HepG2 (cell line): ENCODE results near the gene HSD3B7. TPM values are rescaled to one million over a fixed set of nuclear protein-coding genes. Genes with fewer than 3 reads are reported as not detected.

Source experiments
- CBX1 ChIP-seq: IDR thresholded peaks from one replicate; pipeline ENCODE4 v1.6.1; 2016; ENCODE audit warnings: antibody characterized with exemption, low read depth
- CENPT ChIP-seq: sonication (generic); formaldehyde crosslinking; IDR thresholded peaks from 2 replicates; pipeline ENCODE4 v1.8.0; 2022; ENCODE audit warnings: low read depth, mild to moderate bottlenecking, moderate library complexity, missing genetic modification reagents
- CTCF ChIP-seq: sonication (generic); formaldehyde crosslinking; IDR thresholded peaks from 2 replicates; pipeline ENCODE4 v1.5.0; 2020; ENCODE audit warnings: mild to moderate bottlenecking, missing genetic modification reagents, moderate library complexity
- ELK4 ChIP-seq: sonication (generic); formaldehyde crosslinking; IDR thresholded peaks from 2 replicates; pipeline ENCODE4 v1.9.0; 2021; ENCODE audit warnings: missing genetic modification reagents, borderline replicate concordance
- GMEB1 ChIP-seq: sonication (generic); formaldehyde crosslinking; IDR thresholded peaks from 2 replicates; pipeline ENCODE4 v1.5.1; 2020; ENCODE audit warnings: missing genetic modification reagents, mild to moderate bottlenecking, borderline replicate concordance
- HOXA5 ChIP-seq: sonication (generic); formaldehyde crosslinking; IDR thresholded peaks from 2 replicates; pipeline ENCODE4 v1.4.0; 2020; ENCODE audit warnings: missing genetic modification reagents
- IRF1 ChIP-seq: sonication (generic); formaldehyde crosslinking; IDR thresholded peaks from 2 replicates; pipeline ENCODE4 v1.4.0; 2020; ENCODE audit warnings: low read depth, mild to moderate bottlenecking, missing genetic modification reagents
- KLF6 ChIP-seq: IDR thresholded peaks from 2 replicates; pipeline ENCODE4 v1.8.0; 2016; ENCODE audit warnings: missing biosample characterization, missing genetic modification reagents
- NCOA5 ChIP-seq: sonication (generic); formaldehyde crosslinking; IDR thresholded peaks from 2 replicates; pipeline ENCODE4 v1.4.0; 2020; ENCODE audit warnings: missing genetic modification reagents
- NR2F1 ChIP-seq, 2 experiments: fragments of 450-650 bp in 1 of 2; formaldehyde crosslinking in 1 of 2; IDR thresholded peaks; 2 replicates each; pipeline versions ENCODE4 v1.5.0 to v1.6.1; 2016 to 2020; ENCODE audit warnings: mild to moderate bottlenecking in 1 of 2, missing compliant biosample characterization in 1 of 2, missing genetic modification reagents in 1 of 2, moderate library complexity in 1 of 2
- PAXIP1 ChIP-seq: sonication (generic); formaldehyde crosslinking; conservative IDR thresholded peaks from 2 replicates; pipeline ENCODE4 v1.4.0; 2020; ENCODE audit warnings: mild to moderate bottlenecking, missing genetic modification reagents, moderate library complexity
- PRPF4 ChIP-seq: fragments of 200-400 bp; formaldehyde crosslinking; IDR thresholded peaks from 2 replicates; pipeline ENCODE4 v1.6.1; 2016; ENCODE audit warnings: low read length, low read depth; ENCODE audit not compliant: poor library complexity, severe bottlenecking
- STAT5B ChIP-seq: sonication (generic); formaldehyde crosslinking; IDR thresholded peaks from 2 replicates; pipeline ENCODE4 v1.4.0; 2020; ENCODE audit warnings: missing genetic modification reagents
- TAF1 ChIP-seq: sonication (generic); formaldehyde crosslinking; IDR thresholded peaks from 2 replicates; pipeline ENCODE4 v1.4.0; 2020; ENCODE audit warnings: missing genetic modification reagents
- TOPORS ChIP-seq: sonication (generic); formaldehyde crosslinking; IDR thresholded peaks from 2 replicates; pipeline ENCODE4 v1.8.0; 2023; ENCODE audit warnings: mild to moderate bottlenecking, missing genetic modification reagents
- ZNF180 ChIP-seq: sonication (generic); formaldehyde crosslinking; IDR thresholded peaks from 2 replicates; pipeline ENCODE4 v1.4.0; 2020; ENCODE audit warnings: low read depth, missing genetic modification reagents, borderline replicate concordance
- ZNF549 ChIP-seq: sonication (generic); formaldehyde crosslinking; IDR thresholded peaks from 2 replicates; pipeline ENCODE4 v1.5.0; 2020; ENCODE audit warnings: missing genetic modification reagents
- ZNF691 ChIP-seq: sonication (generic); formaldehyde crosslinking; IDR thresholded peaks from 2 replicates; pipeline ENCODE4 v1.4.0; 2020; ENCODE audit warnings: missing genetic modification reagents, low read depth, mild to moderate bottlenecking, borderline replicate concordance
- ZNF775 ChIP-seq: sonication (generic); formaldehyde crosslinking; IDR thresholded peaks from 2 replicates; pipeline ENCODE4 v1.4.0; 2020; ENCODE audit warnings: missing genetic modification reagents, mild to moderate bottlenecking, moderate library complexity, borderline replicate concordance
- polyA plus RNA-seq, 8 experiments: library from polyadenylated mRNA; depleted of rRNA in 3 of 8; stranded (reverse) in 7 of 8; unstranded in 1 of 8; fragments of >200 nt; fragmentation: Illumina TruSeq in 4 of 8; extraction: Trizol in 4 of 8; gene quantifications; 2 replicates each; pipeline versions ENCODE4 v1.2.1 to v1.2.3, GENCODE V29; 2011 to 2016; ENCODE audit warnings: low read depth in 4 of 8, missing spikeins in 1 of 8, mixed read lengths in 1 of 8; ENCODE audit not compliant: insufficient read depth in 1 of 8
- total RNA-seq, 5 experiments: library from RNA; depleted of rRNA; stranded (reverse); fragments of >200 nt; fragmentation: Illumina TruSeq; extraction: Trizol; gene quantifications; 2 replicates each; pipeline ENCODE4 v1.2.3, GENCODE V29; 2016; ENCODE audit warnings: low read depth in 1 of 5

The HSD3B7 gene
- total and polyA plus RNA-seq, 2 of the 13 experiments (the other 11 are each of a cell fraction or from before 2014, with no cell fraction given) = 32.9 to 69.7 TPM

- TF ChIP-seq IRF1 (no peak), KLF6 (CRISPR knock-in tag) (no peak), GMEB1 (CRISPR knock-in tag) (no peak), PAXIP1 (CRISPR knock-in tag) (peak; percentile 90), ZNF549 (CRISPR knock-in tag) (peak; percentile 69; the same call in 1 of the 2 replicates), CENPT (CRISPR knock-in tag) (no peak), CBX1 (no peak), TOPORS (CRISPR knock-in tag) (no peak), ELK4 (CRISPR knock-in tag) (no peak), ZNF180 (CRISPR knock-in tag) (no peak), NR2F1 (CRISPR knock-in tag; IDR thresholded peaks at IDR 0.05) (no peak), CTCF (no peak), TAF1 (CRISPR knock-in tag) (peak; percentile 55), ZNF691 (CRISPR knock-in tag) (0 out of 2 replicates have a peak, but pooled peaks have one; percentile 23), NCOA5 (no peak), PRPF4 (no peak), HOXA5 (CRISPR knock-in tag) (peak; percentile 15; the same call in 1 of the 2 replicates), STAT5B (CRISPR knock-in tag) (no peak), ZNF775 (no peak)
These were observed 11.4 kb downstream of the HSD3B7 start (continued) for GRCh38 chr16:30996324-30996984.
